DMS114 treated with DMSO at 0.1 percent for 48 hours (cell line): ENCODE data around the gene ALDH3B1.

Source experiments
- DNase-seq: peaks from one replicate; lab custom pipeline; 2025; ENCODE audit not compliant: unreplicated experiment; lab: John Stamatoyannopoulos, UW

Gene ALDH3B1

GRCh38 chr11:68066742-68067141, 56.6 kb downstream of the ALDH3B1 start:
- DNase-seq = no peak

DNA sequence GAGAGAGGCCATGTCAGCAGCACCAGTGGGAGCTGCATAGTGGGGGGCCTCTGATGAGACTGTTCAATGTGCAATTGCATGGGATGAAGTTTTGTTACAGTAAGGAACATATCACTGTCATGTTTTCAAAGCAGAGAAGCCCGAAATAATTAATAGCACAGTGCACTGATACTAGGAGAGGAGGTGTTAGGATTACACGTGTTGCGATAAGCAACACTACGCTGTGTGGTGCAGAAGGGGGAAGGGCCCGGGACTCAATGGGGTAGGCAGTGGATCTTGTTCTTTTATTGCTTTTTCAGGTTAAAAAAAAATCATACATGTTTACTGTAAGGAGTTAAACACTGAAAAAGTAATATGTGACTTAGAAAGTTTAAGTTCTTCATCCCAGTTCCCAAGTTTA, 57.9 kb downstream of the ALDH3B1 start:
- no peak for DNase-seq

- DNase-seq = no peak
These were observed 61.3 kb downstream of the ALDH3B1 start for GRCh38 chr11:68071281-68072048.

GRCh38 chr11:68074584-68075352, 64.6 kb downstream of the ALDH3B1 start:
- no peak for DNase-seq

GRCh38 chr11:68076371-68077042, 66.4 kb downstream of the ALDH3B1 start:
- DNase-seq = no peak

DNA sequence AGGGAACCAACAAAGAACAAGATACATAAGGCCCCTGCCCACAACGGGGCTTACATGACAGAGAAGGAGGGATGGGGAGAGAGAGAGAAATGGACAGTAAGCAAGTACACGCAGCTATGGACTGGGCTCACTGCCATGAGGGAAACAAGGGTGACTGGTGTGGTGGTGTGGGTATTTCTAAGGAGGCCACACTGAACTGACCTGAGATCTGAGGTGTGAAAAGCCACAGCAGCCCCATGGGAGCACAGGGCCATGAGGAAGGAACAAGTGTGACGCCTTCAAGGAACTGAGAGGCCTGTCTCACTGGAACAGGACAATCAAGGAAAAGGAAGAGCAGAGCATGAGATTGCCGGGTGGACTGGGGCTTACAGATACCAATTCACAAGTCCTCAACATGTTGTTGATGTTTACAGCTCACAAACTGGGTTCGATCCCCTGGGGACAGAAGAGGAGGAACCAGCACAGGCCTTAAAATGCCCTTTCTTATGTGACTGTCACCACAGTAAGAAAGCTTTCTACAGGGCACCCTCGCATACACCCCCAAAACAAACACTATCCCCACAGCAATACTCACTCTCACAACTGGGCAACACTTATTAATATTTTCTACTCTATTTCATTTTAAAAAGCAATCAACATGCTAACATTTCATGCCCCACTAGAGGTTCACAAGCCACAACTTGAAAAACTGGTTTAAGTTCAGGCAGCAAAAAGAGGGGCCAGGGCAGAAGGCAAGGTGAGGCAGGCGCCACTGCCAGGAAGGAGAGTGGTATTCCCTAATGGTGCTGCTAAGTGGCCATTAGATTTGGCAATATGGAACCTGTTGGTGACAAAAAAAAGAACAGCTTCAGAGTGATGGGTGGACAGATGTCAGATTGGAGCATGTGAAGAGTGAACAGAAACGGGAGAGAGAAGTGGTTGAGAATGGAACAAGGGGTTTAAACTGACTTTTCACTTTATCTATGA, 67.8 kb downstream of the ALDH3B1 start:
- no peak for DNase-seq
